Thyroid gland (tissue), 4 donors: Measurements from ENCODE around the gene DHRS12.

Experiments used
- CTCF ChIP-seq, 6 experiments: fragments of 200-600 bp in 3 of 6; fragments of 450-650 bp in 3 of 6; sonication (generic) in 3 of 6; IDR thresholded peaks; one replicate each; pipeline ENCODE4 v1.5.1; 2016 to 2019; ENCODE audit warnings: antibody characterized with exemption in 6 of 6, mild to moderate bottlenecking in 2 of 6, inconsistent platforms in 1 of 6, moderate library complexity in 1 of 6
- POLR2A ChIP-seq, 2 donors: fragments of 450-650 bp; IDR thresholded peaks; one replicate each; pipeline ENCODE4 v1.6.1; 2017; ENCODE audit warnings: antibody characterized with exemption in 2 of 2, mild to moderate bottlenecking in 2 of 2, moderate library complexity in 1 of 2

GRCh38 chr13:51796546-51796945 is 7.4 kb downstream of the DHRS12 start:
- TF ChIP-seq CTCF (IDR thresholded peaks at IDR 0.05) = no peak
- no peak for TF ChIP-seq POLR2A (IDR thresholded peaks at IDR 0.05)
